Fibroblast of skin of scalp (primary cell): ENCODE results near the gene MED12L.

Experiments
- DNase-seq: peaks from one replicate; pipeline ENCODE4 v3.0.0-alpha.2; 2013

MED12L gene

GRCh38 chr3:151300539-151300938, 215.1 kb downstream of the MED12L start:
- DNase-seq: no peak

- DNase-seq: peak; percentile 59
These were observed 216.3 kb downstream of the MED12L start for GRCh38 chr3:151301787-151302186.

- DNase-seq: no peak
These were observed 218.3 kb downstream of the MED12L start for GRCh38 chr3:151303751-151304150.

DNA sequence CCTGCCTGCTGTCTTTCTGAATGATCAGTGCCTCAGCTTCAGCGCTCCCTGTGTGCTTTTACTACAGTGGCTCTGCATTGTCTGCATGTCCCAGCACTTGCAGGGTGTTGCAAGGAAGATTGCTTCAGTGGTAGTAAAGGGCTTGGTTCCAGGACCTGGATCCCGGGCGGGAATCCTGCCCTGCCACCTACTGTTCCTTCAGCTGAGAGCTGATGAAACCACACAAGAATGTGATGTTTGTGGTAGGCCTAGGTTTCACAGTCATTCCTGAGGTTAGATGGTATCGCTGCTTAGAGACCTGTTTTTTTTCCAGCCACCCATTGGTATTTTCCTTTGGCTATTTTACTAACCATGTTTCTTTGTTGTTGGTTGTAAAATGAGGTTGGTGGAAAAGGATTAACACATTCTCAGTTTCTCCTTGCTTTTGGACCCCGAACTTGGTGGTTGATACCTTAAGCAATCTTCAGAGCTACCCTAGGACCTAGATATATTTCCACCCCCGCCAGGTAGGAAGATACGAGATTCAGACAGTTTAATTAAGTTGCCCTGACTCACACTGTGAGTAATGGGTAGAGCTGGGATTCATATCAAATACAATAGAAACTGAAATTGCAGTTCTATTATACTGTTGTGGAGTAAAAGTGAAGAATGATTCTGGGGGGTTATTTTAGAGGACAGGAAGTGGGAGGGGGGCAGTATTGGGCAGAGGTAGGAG, 219.8 kb downstream of the MED12L start:
- peak; percentile 98 for DNase-seq

DNA sequence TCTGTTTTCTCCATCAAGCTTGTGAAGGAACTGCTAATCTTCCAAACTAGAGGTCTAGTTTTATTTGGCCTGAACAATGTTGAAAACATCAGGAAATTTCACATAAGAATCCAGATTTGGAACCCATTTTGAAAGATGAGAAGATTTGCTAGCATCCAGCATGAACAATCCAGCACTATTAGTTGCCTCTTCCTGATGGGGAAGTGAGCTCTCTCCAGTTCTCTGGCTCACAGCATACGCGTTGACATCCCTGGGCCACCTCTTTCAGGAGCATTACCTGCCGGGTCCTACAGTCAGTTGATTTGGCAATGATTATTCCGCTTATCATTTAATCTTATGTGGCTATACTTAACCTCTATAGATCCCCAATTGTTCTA, 220.3 kb downstream of the MED12L start:
- no peak for DNase-seq

GRCh38 chr3:151306168-151306810, 220.8 kb downstream of the MED12L start:
- DNase-seq: no peak

DNA sequence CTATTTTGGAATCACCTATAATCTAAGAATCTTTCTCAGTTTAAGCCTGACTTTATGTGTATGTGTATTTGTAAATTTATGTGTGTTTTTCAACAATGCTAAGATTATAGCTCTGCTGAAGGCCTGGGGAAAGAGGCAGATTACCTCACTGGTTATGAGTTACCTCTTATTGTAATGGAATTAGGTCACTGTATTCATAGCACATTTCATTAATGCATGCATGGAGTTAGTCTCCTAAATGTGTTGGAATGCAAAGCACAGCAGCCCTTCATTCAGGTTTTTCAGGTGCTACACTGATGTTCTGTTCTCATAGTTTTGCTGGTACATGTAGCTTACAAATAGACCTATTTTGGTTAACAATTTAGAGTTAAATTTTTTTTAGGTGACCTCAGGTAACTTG, 221.7 kb downstream of the MED12L start:
- DNase-seq: no peak

DNA sequence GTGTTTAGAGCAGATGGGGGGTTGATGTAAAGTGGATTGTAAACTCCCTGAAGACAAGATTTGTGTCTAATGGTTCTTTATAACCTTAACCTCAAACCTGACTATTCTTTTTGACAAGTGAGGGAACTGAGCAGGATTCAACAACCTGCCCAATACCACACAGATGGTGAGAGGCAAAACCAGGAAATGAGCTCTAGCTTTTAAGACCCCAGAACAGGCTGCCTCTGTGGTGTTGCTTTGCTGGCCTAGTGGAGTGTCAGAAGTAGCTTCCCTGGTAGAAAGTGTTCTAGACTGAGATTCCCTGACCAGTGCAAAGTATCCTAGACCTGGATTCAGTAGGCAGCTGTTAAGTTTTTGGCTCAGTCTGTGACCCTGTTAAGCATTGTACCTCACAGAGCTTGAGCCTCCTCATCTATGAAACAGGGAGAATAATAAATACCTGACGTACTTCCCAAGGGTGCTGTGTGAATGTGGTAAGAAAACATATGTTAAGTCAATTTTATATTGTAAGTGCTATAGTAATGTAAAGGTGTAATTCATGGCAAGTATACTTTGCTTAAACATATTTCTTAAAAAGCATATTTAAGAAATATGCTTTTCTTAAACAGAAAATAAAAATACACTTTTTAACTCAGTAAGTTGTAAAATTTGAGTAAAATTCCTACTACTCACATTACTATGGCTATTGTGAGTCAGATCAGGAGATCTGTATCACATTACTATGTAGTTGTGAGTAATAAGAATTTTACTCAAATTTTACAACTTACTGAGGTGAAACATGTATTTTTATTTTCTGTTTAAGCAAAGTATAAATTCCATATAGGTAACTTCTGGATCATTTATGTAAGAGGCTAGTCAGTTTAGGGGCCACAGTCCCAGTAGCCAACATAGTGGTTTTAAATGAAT, 222.4 kb downstream of the MED12L start:
- DNase-seq: no peak

DNA sequence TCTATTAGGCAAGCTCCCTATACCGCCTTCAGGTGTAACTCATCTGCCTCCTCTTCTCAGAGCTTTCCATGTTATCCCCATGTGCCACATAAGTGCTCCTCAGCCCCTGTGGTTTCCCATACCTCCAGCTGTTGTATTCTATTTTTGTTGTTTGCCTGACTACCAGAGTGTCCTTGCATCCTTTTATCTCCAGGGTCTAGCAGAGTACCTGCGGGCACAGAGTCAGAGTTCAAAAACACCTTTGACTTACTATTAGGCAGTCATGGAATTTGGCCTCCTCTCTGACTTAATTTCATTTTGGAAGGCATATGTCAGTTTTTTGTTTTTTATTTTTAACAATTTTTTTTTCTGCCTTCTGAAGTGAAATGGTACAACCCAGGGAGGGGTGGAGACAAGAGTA, 224.1 kb downstream of the MED12L start:
- DNase-seq: no peak

GRCh38 chr3:151312972-151313371, 227.5 kb downstream of the MED12L start:
- no peak for DNase-seq

- DNase-seq: no peak
These were observed 228.7 kb downstream of the MED12L start for GRCh38 chr3:151314137-151314536.

DNA sequence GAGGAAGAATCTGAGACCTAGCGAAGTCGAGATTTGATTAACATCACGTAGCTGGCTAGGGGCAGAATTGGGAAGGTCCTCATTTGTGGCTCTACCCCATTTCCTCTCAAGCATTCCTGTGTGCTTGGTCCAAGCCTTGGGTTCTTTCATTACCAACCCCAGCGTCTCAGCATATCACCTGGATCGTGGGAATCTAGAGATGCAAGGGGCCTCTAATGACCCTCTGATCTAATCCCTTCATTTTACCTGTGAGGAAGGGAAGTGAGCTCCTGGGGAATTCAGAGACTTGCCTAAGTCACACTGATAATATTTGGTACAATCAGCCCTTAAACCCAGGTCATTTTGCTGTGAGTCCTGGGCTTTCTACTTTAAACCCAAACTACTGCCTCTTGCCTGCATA, 229.1 kb downstream of the MED12L start:
- DNase-seq: no peak

DNA sequence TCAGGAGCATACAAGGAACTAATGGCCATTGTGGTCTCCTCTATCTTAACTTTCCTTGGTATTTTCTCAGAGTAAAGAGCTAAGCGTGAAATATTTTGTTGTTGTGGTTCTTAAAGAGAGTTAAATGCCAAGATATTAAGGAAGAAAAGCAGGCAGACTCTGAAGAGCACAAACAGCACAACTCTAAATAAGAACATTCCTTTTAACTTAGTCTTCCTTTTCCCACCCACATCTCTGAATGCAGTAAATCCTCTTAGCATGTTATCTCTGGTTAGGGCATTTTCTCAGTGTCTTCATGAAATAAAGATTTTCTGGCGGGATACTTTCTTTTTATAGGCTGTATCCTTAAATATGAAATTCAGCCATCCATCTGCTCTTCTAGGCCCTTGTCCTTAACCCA, 229.7 kb downstream of the MED12L start:
- peak; percentile 68 for DNase-seq

- no peak for DNase-seq
These were observed 230.4 kb downstream of the MED12L start for GRCh38 chr3:151315846-151316245.

- DNase-seq: no peak
These were observed 231.0 kb downstream of the MED12L start, which contains the start of gene GPR87 for GRCh38 chr3:151316267-151316991. Gene GPR87, minus strand, starts transcription at chr3:151316820. Its CDS starts 16,720 bp downstream, at chr3:151300100.

- peak; percentile 67 for DNase-seq
These were observed 232.8 kb downstream of the MED12L start for GRCh38 chr3:151318313-151318712.

DNA sequence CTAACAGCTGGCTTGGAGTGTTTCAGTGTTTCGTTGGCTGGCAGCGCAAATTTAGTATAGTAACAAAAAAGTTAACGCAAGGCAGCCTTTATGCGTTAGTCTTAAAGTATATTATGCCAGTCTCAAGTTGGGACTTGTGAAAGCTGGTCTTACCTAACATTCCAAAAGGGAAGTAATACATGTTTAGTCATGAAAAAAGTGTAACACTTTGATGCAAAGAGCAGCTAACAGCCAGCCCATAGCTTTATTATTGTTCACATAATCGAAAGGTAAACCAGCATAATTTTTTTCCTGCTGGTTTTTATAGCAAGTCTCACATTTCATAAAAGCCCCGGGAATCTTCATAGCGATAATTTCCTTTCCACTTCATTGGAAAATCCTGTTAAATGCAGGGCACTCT, 233.5 kb downstream of the MED12L start:
- no peak for DNase-seq

DNA sequence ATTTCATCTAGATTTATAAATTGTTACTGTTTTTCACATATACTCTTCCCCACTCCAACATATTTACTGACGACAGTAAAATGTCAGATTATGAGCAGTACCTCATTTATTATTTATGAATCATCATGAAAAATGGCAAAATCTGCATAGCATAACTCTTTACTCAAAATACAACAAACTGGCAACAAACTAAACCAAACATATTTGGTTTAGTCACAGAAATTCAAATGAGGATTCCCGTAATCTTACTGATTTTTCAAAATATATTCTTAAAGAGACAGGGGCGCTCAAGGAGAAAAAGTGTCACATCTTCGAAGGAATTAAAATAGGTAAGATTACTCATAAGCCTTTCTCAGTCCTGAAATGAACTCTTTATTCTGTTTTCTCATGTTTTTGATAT, 234.2 kb downstream of the MED12L start:
- peak; percentile 75 for DNase-seq

GRCh38 chr3:151320131-151320530, 234.7 kb downstream of the MED12L start:
- no peak for DNase-seq

GRCh38 chr3:151321526-151321925, 236.1 kb downstream of the MED12L start:
- no peak for DNase-seq

DNA sequence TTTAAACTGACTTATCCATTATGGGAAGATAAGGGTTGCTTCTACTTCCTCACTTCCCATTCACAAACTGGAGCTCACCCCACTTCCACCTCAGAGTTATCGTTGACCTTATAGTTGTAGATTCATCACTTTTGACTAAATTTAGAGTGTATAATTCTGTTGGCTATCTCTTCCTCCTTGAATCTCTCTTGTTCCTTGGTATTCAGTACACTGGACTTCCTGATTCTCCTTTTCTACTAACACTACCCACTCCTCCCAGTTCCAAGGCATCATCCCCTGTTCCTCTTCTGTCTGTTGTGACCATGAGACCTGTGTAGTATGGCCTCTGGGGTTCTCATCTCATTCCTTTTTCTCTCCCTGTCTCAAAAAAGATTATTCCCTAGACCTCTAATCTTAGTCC, 237.0 kb downstream of the MED12L start:
- DNase-seq: no peak

DNA sequence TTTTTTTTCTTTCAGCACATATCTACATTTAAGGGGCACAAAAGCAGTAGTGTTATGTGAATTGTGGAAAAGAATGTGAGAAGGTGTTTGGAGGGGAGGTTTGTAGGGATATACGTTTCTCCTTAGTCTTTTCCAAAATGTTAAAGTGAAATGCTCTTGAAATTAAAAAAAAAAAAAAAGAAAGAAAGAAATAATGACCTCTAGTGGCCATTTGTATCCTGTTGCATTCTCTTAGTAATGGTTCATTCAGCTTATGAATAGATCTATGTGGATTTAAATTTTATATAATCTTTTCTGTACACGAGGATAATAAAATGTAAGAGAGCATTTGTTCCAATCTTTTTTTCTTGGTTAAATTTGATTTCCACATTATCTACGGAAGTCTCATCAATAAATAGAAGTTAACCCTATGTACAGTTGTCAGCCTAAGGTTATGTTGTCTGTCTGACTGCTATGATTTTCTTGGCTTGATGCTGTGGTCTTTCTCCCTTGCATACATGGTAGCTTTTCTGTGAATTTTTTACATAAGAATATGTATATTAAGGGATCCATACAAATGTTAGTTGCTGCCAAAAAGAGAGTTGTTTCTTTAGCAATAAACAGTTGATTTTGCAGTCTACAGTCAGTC, 242.2 kb downstream of the MED12L start:
- DNase-seq: peak; percentile 42
